Epithelial cell of proximal tubule (primary cell): Measurements from ENCODE around the gene SLC35E4. TPM values are rescaled to one million over a fixed set of nuclear protein-coding genes. Genes with fewer than 3 reads are reported as not detected.

Source experiments
- DNase-seq: peaks from one replicate; pipeline ENCODE4 v3.0.0-alpha.2; 2011; ENCODE audit warnings: low read depth
- H3K4me3 ChIP-seq: 2 replicates; pipeline ENCODE4 v1.5.1; 2011; ENCODE audit warnings: low read depth, mild to moderate bottlenecking, low read length
- total RNA-seq: library from RNA; depleted of rRNA; stranded (reverse); fragments of >200 nt; gene quantifications from 2 replicates; pipeline ENCODE4 v1.2.3, GENCODE V29; 2015
- TF ChIP-seq, protein P1 (sequence below): conservative IDR thresholded peaks from 2 replicates; pipeline ENCODE4 v1.5.1; 2012; ENCODE audit warnings: low read depth, mild to moderate bottlenecking, low read length

Gene SLC35E4
- total RNA-seq, 1 donor from 2014 or later, result 10.7 TPM

- TF ChIP-seq, protein P1, sequence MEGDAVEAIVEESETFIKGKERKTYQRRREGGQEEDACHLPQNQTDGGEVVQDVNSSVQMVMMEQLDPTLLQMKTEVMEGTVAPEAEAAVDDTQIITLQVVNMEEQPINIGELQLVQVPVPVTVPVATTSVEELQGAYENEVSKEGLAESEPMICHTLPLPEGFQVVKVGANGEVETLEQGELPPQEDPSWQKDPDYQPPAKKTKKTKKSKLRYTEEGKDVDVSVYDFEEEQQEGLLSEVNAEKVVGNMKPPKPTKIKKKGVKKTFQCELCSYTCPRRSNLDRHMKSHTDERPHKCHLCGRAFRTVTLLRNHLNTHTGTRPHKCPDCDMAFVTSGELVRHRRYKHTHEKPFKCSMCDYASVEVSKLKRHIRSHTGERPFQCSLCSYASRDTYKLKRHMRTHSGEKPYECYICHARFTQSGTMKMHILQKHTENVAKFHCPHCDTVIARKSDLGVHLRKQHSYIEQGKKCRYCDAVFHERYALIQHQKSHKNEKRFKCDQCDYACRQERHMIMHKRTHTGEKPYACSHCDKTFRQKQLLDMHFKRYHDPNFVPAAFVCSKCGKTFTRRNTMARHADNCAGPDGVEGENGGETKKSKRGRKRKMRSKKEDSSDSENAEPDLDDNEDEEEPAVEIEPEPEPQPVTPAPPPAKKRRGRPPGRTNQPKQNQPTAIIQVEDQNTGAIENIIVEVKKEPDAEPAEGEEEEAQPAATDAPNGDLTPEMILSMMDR, result no peak
- no peak for DNase-seq
- no peak overlapping the region for H3K4me3 ChIP-seq
Measured at GRCh38 chr22:30596886-30597285, 38.7 kb upstream of the SLC35E4 start.

- no peak for DNase-seq
- TF ChIP-seq, protein P1, result no peak
- no peak overlapping the region for H3K4me3 ChIP-seq
Measured at GRCh38 chr22:30598986-30599385, 36.6 kb upstream of the SLC35E4 start.

GRCh38 chr22:30600921-30601320 is 34.7 kb upstream of the SLC35E4 start:
- no peak for DNase-seq
- TF ChIP-seq, protein P1, result no peak
- no peak overlapping the region for H3K4me3 ChIP-seq

- DNase-seq, result no peak
- H3K4me3 ChIP-seq, result no peak overlapping the region
- TF ChIP-seq, protein P1, result no peak
Measured at GRCh38 chr22:30601464-30601863, 34.1 kb upstream of the SLC35E4 start.

GRCh38 chr22:30602049-30602448 is 33.5 kb upstream of the SLC35E4 start:
- TF ChIP-seq, protein P1, result peak; percentile 70
- H3K4me3 ChIP-seq, result no peak overlapping the region
- no peak for DNase-seq

GRCh38 chr22:30603801-30604200 is 31.8 kb upstream of the SLC35E4 start:
- no peak for DNase-seq
- TF ChIP-seq, protein P1, result no peak
- no peak overlapping the region for H3K4me3 ChIP-seq

DNA sequence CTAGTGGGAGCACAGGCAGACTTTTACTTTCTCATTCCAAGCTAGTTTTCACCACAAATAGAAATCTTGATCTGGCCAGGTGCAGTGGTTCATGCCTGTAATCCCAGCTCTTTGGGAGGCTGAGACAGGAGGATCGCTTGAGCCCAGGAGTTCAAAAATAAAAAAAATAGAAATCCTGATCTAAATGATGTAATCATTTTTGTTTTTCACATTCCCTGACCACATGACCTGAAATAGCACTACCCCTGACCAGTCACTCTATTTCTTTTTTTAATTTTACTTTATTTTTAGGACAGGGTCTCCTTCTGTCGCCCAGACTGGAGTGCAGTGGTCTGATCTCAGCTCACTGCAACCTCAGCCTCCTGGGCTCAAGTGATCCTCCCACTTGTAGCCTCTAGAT is 30.9 kb upstream of the SLC35E4 start:
- H3K4me3 ChIP-seq, result no peak overlapping the region
- no peak for DNase-seq
- TF ChIP-seq, protein P1, result no peak
